HepG2 (cell line): ENCODE measurements around the gene MAGI1. TPM values are rescaled to one million over a fixed set of nuclear protein-coding genes. Genes with fewer than 3 reads are reported as not detected.

Source experiments
- ATAC-seq: fragments of 200-7000 bp; cut with Tn5 transposase; 3 replicates; pipeline ENCODE4 v1.9.1; 2020; ENCODE audit warnings: mild to moderate bottlenecking, moderate library complexity
- BruUV-seq: library from RNA; stranded (reverse); fragments of 400-500 nt; replicated peaks from 2 replicates; lab custom pipeline; 2021; lab: Mats Ljungman, UMichigan
- CTCF ChIA-PET: fragments of 300-600 bp; formaldehyde crosslinking; extraction: SDS; loops from one replicate; lab custom pipeline; 2021; ENCODE audit warnings: low total read pairs, inconsistent platforms, low intra/inter-chr PET ratio; lab: Yijun Ruan, JAX
- POLR2A ChIA-PET: fragments of 350-600 bp; sonication (Branson Sonifier 250); formaldehyde crosslinking; loops from one replicate; lab custom pipeline; 2020; ENCODE audit warnings: antibody characterized with exemption, inconsistent platforms; lab: Yijun Ruan, JAX
- DNase-seq: peaks from one replicate; pipeline ENCODE4 v3.0.0-alpha.2; 2015; ENCODE audit warnings: low spot score
- FAIRE-seq: peaks from 3 replicates; lab custom pipeline; 2011; peaks lifted over from hg19 to GRCh38; lab: Jason Lieb, UNC
- H2AFZ ChIP-seq: one replicate; pipeline ENCODE4 v1.6.1; 2011; ENCODE audit warnings: low read length, inconsistent platforms
- H3K27ac ChIP-seq: fragments of 300-600 bp; 3 replicates; pipeline ENCODE4 v1.8.0; 2011; ENCODE audit warnings: mixed run types, mild to moderate bottlenecking, mixed read lengths, low read length, inconsistent platforms; ENCODE audit not compliant: insufficient read depth; ENCODE audit errors: extremely low read length
- H3K27me3 ChIP-seq, 2 experiments: fragments of 200-600 bp in 1 of 2; 2 replicates in 1 of 2; 3 replicates in 1 of 2; pipeline versions ENCODE4 v1.6.0 to v1.8.0; 2011; ENCODE audit warnings: low read length in 2 of 2, mild to moderate bottlenecking in 2 of 2, moderate library complexity in 2 of 2, inconsistent platforms in 1 of 2; ENCODE audit not compliant: insufficient read depth in 2 of 2, control insufficient read depth in 1 of 2
- H3K36me3 ChIP-seq, 2 experiments: fragments of 200-600 bp in 1 of 2; replicated peaks in 1 of 2; 2 replicates in 1 of 2; 3 replicates in 1 of 2; pipeline versions ENCODE4 v1.5.1 to v1.8.0; 2011; ENCODE audit warnings: low read length in 2 of 2, inconsistent platforms in 1 of 2; ENCODE audit not compliant: insufficient read depth in 2 of 2, control insufficient read depth in 1 of 2
- H3K4me1 ChIP-seq: 2 replicates; pipeline ENCODE4 v1.5.1; 2012; ENCODE audit warnings: low read length, inconsistent platforms; ENCODE audit not compliant: insufficient read depth
- H3K4me2 ChIP-seq: 2 replicates; pipeline ENCODE4 v1.6.0; 2011; ENCODE audit warnings: low read depth, low read length, inconsistent platforms
- H3K4me3 ChIP-seq, 3 experiments: fragments of 200-600 bp in 1 of 3; sonication (generic), shearing (Covaris generic) in 1 of 3; replicated peaks in 1 of 3; 2 replicates each; pipeline ENCODE4 v1.5.1; 2011 to 2016; ENCODE audit warnings: low read length in 3 of 3, inconsistent platforms in 2 of 3, low read depth in 2 of 3, mild to moderate bottlenecking in 2 of 3, control low read depth in 1 of 3, mixed read lengths in 1 of 3; ENCODE audit not compliant: insufficient read depth in 1 of 3
- H3K79me2 ChIP-seq: one replicate; pipeline ENCODE4 v1.6.1; 2011; ENCODE audit warnings: low read length, inconsistent platforms; ENCODE audit not compliant: insufficient read depth
- H3K9ac ChIP-seq: 2 replicates; pipeline ENCODE4 v1.6.0; 2011; ENCODE audit warnings: mild to moderate bottlenecking, low read depth, low read length, inconsistent platforms; ENCODE audit not compliant: insufficient read depth
- H3K9me3 ChIP-seq: 2 replicates; pipeline ENCODE4 v1.5.1; 2012; ENCODE audit warnings: mild to moderate bottlenecking, low read length
- H4K20me1 ChIP-seq: 2 replicates; pipeline ENCODE4 v1.6.0; 2011; ENCODE audit warnings: inconsistent platforms, mild to moderate bottlenecking, low read length, moderate library complexity; ENCODE audit not compliant: insufficient read depth
- ATF1 ChIP-seq: IDR thresholded peaks from 2 replicates; pipeline ENCODE4 v1.6.1; 2016; ENCODE audit warnings: mild to moderate bottlenecking, control low read depth
- CEBPZ ChIP-seq: IDR thresholded peaks from 2 replicates; pipeline ENCODE4 v1.6.1; 2012; ENCODE audit warnings: low read length, improper control_type of control experiment
- CENPX ChIP-seq: sonication (generic); formaldehyde crosslinking; IDR thresholded peaks from 2 replicates; pipeline ENCODE4 v1.9.0; 2021; ENCODE audit warnings: mild to moderate bottlenecking, missing genetic modification reagents, moderate library complexity
- RNF219 ChIP-seq: sonication (generic); formaldehyde crosslinking; IDR thresholded peaks from 2 replicates; pipeline ENCODE4 v1.5.0; 2020; ENCODE audit warnings: mild to moderate bottlenecking, missing genetic modification reagents
- SMAD1 ChIP-seq: sonication (generic); formaldehyde crosslinking; IDR thresholded peaks from 2 replicates; pipeline ENCODE4 v1.4.0; 2020; ENCODE audit warnings: missing genetic modification reagents, low read depth, mild to moderate bottlenecking, borderline replicate concordance
- SPEN ChIP-seq: sonication (generic); formaldehyde crosslinking; IDR thresholded peaks from 2 replicates; pipeline ENCODE4 v1.5.1; 2020; ENCODE audit warnings: low read depth, mild to moderate bottlenecking, missing genetic modification reagents
- ZFP36L1 ChIP-seq: sonication (generic); formaldehyde crosslinking; IDR thresholded peaks from 2 replicates; pipeline ENCODE4 v1.8.0; 2022; ENCODE audit warnings: mild to moderate bottlenecking, missing genetic modification reagents, moderate library complexity
- ZNF800 ChIP-seq: sonication (generic); formaldehyde crosslinking; IDR thresholded peaks from 2 replicates; pipeline ENCODE4 v1.4.0; 2020; ENCODE audit warnings: missing genetic modification reagents
- ZSCAN25 ChIP-seq: sonication (generic); formaldehyde crosslinking; IDR thresholded peaks from 2 replicates; pipeline ENCODE4 v1.8.0; 2022; ENCODE audit warnings: mild to moderate bottlenecking, missing genetic modification reagents
- WGBS: methylation state at CpG from one replicate; pipeline ENCODE4 v1.1.6; 2017; ENCODE audit warnings: low lambda C conversion rate; 5-methylcytosine and 5-hydroxymethylcytosine counted together
- in situ Hi-C: cut with HindIII; loops from 2 replicates; pipeline ENCODE4 v1.10.0; 2017; ENCODE audit warnings: low pct_unique_long_range_greater_than_20kb; ENCODE audit not compliant: extremely low pct_ligation_motif_present
- intact Hi-C: fragments of 100-400 bp; cut with micrococcal nuclease; formaldehyde crosslinking; loops from one replicate; pipeline ENCODE4 v1.10.0; 2022; ENCODE audit not compliant: unreplicated experiment
- polyA plus RNA-seq, 8 experiments: library from polyadenylated mRNA; depleted of rRNA in 3 of 8; stranded (reverse) in 7 of 8; unstranded in 1 of 8; fragments of >200 nt; fragmentation: Illumina TruSeq in 4 of 8; extraction: Trizol in 4 of 8; gene quantifications; 2 replicates each; pipeline versions ENCODE4 v1.2.1 to v1.2.3, GENCODE V29; 2011 to 2016; ENCODE audit warnings: low read depth in 4 of 8, missing spikeins in 1 of 8, mixed read lengths in 1 of 8; ENCODE audit not compliant: insufficient read depth in 1 of 8
- total RNA-seq, 5 experiments: library from RNA; depleted of rRNA; stranded (reverse); fragments of >200 nt; fragmentation: Illumina TruSeq; extraction: Trizol; gene quantifications; 2 replicates each; pipeline ENCODE4 v1.2.3, GENCODE V29; 2016; ENCODE audit warnings: low read depth in 1 of 5
- TF ChIP-seq, protein P1 (sequence below): sonication (generic); formaldehyde crosslinking; IDR thresholded peaks from 2 replicates; pipeline ENCODE4 v1.8.0; 2022; ENCODE audit warnings: mild to moderate bottlenecking, missing genetic modification reagents, moderate library complexity

MAGI1 gene
- total and polyA plus RNA-seq, 2 of the 13 experiments (the other 11 are each of a cell fraction or from before 2014, with no cell fraction given) = 22.2 to 26.0 TPM

DNA sequence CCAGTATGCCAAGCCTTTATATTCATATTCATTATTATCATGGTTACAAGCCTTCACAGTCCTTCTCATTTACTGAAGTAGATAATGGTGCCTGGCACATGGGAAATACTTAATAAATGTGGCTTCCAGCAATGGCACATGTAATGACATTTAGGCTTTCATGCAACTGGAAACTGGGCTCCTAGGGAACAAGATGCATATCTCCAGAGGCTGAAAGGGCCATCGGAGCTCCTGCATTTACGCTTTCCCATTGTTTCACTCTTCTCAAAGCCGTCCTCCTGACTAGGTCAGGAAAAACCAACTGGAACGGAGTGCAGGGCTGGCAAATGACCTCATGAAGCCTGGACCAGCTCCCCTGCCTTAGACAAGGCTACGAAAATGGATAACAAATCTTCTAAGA, 474.9 kb downstream of the MAGI1 start:
- DNase-seq (no peak), ATAC-seq (no peak)
- Histone ChIP-seq H2AFZ (no peak overlapping the region), H3K9me3 (no peaks in the 10 kb centered on the region)
- no TSS peak for BruUV-seq
- in situ Hi-C loops = no loop called here
- TF ChIP-seq CENPX (CRISPR knock-in tag) = no peak
- no peak for TF ChIP-seq ZFP36L1 (CRISPR knock-in tag)
- TF ChIP-seq ZSCAN25 (CRISPR knock-in tag) = no peak
- TF ChIP-seq SMAD1 (CRISPR knock-in tag) = no peak
- TF ChIP-seq ATF1 (CRISPR knock-in tag) = no peak
- TF ChIP-seq, protein P1, sequence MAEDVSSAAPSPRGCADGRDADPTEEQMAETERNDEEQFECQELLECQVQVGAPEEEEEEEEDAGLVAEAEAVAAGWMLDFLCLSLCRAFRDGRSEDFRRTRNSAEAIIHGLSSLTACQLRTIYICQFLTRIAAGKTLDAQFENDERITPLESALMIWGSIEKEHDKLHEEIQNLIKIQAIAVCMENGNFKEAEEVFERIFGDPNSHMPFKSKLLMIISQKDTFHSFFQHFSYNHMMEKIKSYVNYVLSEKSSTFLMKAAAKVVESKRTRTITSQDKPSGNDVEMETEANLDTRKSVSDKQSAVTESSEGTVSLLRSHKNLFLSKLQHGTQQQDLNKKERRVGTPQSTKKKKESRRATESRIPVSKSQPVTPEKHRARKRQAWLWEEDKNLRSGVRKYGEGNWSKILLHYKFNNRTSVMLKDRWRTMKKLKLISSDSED (CRISPR knock-in tag) = no peak
- no peak for TF ChIP-seq RNF219
- no peak for TF ChIP-seq SPEN (CRISPR knock-in tag)
- TF ChIP-seq ZNF800 (CRISPR knock-in tag) = no peak
- TF ChIP-seq CEBPZ = no peak
- TF ChIP-seq, all 625 proteins: peak for 0
- H3K4me2 ChIP-seq = no peak overlapping the region
- ChIA-PET POLR2A (no interaction called here), CTCF (no interaction called here)
- H3K4me3 ChIP-seq = no peak overlapping the region
- no peak overlapping the region for H3K27ac ChIP-seq
- H3K27me3 ChIP-seq = no peaks in the 10 kb centered on the region
- H3K79me2 ChIP-seq = peaks cover 2% of the 10 kb centered on the region
- intact Hi-C loops = no loop called here
- FAIRE-seq = no peak
- H3K9ac ChIP-seq = no peak overlapping the region
- no peaks in the 10 kb centered on the region for H3K36me3 ChIP-seq
- H4K20me1 ChIP-seq = no peaks in the 10 kb centered on the region
- H3K4me1 ChIP-seq = peaks cover 12% of the 10 kb centered on the region
- 96% methylated on average over 5 of the region's 5 CpGs for WGBS
